HAP-1 (cell line): ENCODE data around the gene TMEFF2.
"Not testable (repeated sequence)": the region's sequence is repeated elsewhere in the genome, so short reads cannot be mapped to it uniquely, and the experiment has no call there.

Experiments
- DNase-seq, 2 experiments: peaks; one replicate each; pipeline ENCODE4 v3.0.0-alpha.2; 2016 to 2020; ENCODE audit warnings: low spot score in 2 of 2
- H3K27me3 ChIP-seq: fragments of 250-450 bp; sonication (Bioruptor Pico); 2 replicates; pipeline ENCODE4 v1.5.1; 2020; ENCODE audit warnings: low read depth, mild to moderate bottlenecking, moderate library complexity
- H3K36me3 ChIP-seq: fragments of 250-450 bp; sonication (Bioruptor Pico); replicated peaks from 2 replicates; pipeline ENCODE4 v1.5.1; 2020; ENCODE audit warnings: mild to moderate bottlenecking
- H3K4me1 ChIP-seq: fragments of 250-450 bp; sonication (Bioruptor Pico); 2 replicates; pipeline ENCODE4 v1.5.1; 2020; ENCODE audit warnings: mild to moderate bottlenecking
- H3K4me3 ChIP-seq: fragments of 250-450 bp; sonication (Bioruptor Pico); 2 replicates; pipeline ENCODE4 v1.5.1; 2020; ENCODE audit warnings: mild to moderate bottlenecking, moderate library complexity
- H3K9me3 ChIP-seq: fragments of 250-450 bp; sonication (Bioruptor Pico); 2 replicates; pipeline ENCODE4 v1.5.1; 2020; ENCODE audit warnings: mild to moderate bottlenecking, moderate library complexity
- in situ Hi-C: fragments of 300-500 bp; cut with MboI; formaldehyde crosslinking; loops from 3 replicates; pipeline ENCODE4 v1.14.3; 2020; ENCODE audit warnings: low sequenced_read_pairs, inconsistent platforms, mixed read lengths

Gene TMEFF2

DNA sequence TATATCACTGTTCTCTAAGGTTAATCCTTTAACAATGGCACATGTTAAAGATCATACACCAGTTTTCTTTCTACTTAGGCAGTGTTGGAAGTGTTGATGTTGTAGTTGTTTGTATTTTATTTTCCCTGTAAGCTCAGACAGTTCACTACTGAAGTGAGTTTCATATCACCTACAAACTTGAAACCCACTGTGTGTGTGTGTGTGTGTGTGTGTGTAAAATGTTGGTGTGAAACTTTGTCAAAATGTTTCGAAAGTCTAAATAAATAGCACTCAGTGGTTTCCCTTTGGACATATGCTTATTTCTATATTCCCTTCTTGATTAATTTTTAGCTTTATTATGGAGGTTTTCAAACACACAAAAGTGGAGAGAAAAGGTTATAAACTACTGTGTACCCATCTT is 268.1 kb downstream of the TMEFF2 start:
- no peak for DNase-seq
- in situ Hi-C loops, result no loop called here
- Histone ChIP-seq H3K9me3 (no peaks in the 10 kb centered on the region), H3K27me3 (no peaks in the 10 kb centered on the region), H3K36me3 (no peaks in the 10 kb centered on the region), H3K4me1 (no peaks in the 10 kb centered on the region; the same call in 1 of the 2 replicates), H3K4me3 (no peak overlapping the region)

DNA sequence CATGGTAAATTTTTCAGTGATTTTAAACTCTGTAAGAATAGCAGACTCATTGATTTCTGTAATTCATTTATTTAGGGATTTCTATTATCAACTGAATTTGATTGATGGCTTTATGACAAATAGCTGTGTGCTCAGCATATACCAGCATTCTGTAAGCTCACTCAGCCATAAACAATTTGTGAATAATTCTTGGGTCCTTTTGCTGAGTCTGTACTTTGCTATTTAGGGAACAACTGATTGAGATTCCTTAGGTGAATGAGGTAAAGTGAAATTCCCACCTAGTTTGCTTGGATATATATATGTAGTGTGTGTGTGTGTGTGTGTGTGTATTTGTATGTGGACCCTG is 271.1 kb downstream of the TMEFF2 start:
- H3K9me3 ChIP-seq, result no peaks in the 10 kb centered on the region
- DNase-seq, result no peak

DNA sequence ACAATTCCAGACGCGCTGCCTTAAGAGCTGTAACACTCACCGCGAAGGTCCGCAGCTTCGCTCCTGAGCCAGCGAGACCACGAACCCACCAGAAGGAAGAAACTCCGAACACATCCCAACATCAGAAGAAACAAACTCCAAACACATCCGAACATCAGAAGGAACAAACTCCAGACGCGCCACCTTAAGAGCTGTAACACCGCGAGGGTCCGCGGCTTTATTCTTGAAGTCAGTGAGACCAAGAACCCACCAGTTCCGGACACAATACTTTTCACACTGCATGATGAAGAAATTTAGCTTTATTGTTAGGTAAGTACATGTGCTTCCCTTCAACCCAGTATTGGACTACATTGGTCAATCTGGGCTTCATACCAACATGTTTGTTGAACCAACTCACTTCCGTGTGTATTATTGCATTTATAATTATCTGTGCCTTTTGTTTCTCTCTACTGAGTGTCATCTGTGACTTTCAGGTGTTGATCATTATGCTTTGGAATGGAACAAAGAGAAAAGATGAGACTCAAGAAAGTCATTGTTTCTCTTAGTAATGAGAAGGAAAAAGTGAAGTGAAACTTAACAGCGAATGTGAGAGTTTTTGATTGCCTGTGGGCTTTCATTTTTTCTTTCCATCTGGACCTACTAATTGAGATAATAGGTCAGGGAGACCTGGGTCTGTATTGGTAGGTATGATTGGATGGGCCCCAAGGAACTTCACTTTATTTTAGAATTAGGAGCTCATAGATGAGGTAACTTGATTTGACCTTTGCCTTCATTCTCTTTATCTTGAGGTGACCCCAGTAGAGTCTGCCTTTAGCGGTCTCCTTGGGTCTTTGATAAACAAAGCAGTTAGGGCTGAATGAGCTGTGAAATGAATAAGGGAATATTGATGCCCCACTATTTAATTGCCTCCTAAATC is 271.7 kb downstream of the TMEFF2 start:
- no peaks in the 10 kb centered on the region for H3K9me3 ChIP-seq
- no peak for DNase-seq
- H3K4me3 ChIP-seq, result no peak overlapping the region
- no peaks in the 10 kb centered on the region for H3K36me3 ChIP-seq
- in situ Hi-C loops, result no loop called here
- H3K27me3 ChIP-seq, result no peaks in the 10 kb centered on the region
- no peaks in the 10 kb centered on the region; the same call in 1 of the 2 replicates for H3K4me1 ChIP-seq

More for the DNA sequence above, 271.1 kb downstream of the TMEFF2 start:
- Histone ChIP-seq H3K4me3 (no peak overlapping the region), H3K27me3 (no peaks in the 10 kb centered on the region), H3K36me3 (no peaks in the 10 kb centered on the region), H3K4me1 (no peaks in the 10 kb centered on the region; the same call in 1 of the 2 replicates)
- in situ Hi-C loops, result no loop called here

DNA sequence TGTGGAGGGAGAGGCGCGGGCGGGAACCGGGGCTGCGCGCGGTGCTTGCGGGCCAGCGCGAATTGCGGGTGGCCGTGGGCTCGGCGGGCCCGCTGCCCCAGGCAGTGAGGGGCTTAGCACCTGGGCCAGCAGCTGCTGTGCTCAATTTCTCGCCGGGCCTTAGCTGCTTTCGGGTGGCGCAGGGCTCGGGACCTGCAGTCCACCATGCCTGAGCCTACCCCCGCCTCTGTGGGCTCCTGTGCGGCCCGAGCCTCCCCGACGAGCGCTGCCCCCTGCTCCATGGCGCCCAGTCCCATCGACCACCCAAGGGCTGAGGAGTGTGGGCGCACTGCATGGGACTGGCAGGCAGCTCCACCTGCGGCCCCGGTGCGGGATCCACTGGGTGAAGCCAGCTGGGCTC is 273.1 kb downstream of the TMEFF2 start:
- H3K4me3 ChIP-seq, H3K9me3 ChIP-seq, H3K27me3 ChIP-seq, H3K4me1 ChIP-seq, DNase-seq, in situ Hi-C loops, H3K36me3 ChIP-seq: not testable (repeated sequence)

DNA sequence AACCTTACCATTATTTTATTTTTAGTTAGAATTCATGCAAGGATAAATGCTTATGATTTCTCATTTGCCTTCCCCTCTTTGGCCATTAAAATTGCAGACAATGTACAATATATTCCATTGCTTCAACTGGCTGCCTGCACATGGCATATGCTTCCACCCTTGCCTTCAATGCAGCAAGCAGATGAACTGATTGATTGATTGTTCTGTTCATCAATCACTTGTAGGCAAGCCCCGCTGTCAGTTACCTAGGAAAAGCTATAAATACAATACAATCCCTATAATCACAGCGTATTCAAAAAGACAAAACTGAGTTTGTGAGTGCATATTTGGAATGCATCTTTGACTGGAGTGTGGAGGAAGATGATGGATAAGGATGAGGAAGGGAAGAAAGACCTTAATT is 274.2 kb downstream of the TMEFF2 start:
- no peaks in the 10 kb centered on the region for H3K9me3 ChIP-seq
- no peak for DNase-seq
- in situ Hi-C loops, result no loop called here
- no peak overlapping the region for H3K4me3 ChIP-seq
- no peaks in the 10 kb centered on the region for H3K4me1 ChIP-seq
- no peaks in the 10 kb centered on the region for H3K36me3 ChIP-seq
- no peaks in the 10 kb centered on the region for H3K27me3 ChIP-seq

DNA sequence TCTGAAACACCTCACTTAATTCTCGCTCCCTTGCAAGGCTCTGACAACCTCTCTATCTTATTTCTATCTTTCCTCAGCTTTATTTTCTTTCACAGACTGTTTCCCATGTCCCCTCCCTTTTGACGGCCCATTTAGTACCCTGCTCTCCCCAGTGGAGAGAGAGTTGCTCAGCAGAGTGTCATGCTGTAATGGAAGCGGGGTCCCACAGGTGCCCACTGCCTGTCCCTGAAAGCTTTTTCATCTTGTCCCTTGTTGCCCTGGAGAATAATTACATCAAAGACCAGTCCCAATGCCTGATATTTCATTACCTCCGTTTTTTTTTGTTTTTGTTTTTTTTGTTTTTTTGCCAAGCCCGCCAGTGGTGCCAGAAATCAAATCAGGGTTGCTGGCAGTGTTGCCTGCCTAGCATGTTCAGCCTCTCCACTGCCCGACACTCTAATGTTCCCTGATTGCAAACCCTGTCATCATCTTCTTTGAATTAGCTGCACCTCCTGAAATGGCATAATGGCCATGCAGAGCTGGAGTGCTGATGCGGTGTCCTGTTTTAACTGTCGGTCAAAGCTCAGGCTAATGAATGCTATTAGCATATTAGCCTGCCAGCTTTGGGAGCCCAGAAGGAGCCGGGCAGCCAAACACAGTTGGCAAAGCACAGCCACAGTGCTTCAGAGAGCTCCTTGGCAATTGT is 276.6 kb downstream of the TMEFF2 start:
- in situ Hi-C loops, result no loop called here
- Histone ChIP-seq H3K36me3 (no peaks in the 10 kb centered on the region), H3K4me3 (no peak overlapping the region), H3K27me3 (no peaks in the 10 kb centered on the region), H3K9me3 (no peaks in the 10 kb centered on the region), H3K4me1 (no peaks in the 10 kb centered on the region)
- no peak for DNase-seq

DNA sequence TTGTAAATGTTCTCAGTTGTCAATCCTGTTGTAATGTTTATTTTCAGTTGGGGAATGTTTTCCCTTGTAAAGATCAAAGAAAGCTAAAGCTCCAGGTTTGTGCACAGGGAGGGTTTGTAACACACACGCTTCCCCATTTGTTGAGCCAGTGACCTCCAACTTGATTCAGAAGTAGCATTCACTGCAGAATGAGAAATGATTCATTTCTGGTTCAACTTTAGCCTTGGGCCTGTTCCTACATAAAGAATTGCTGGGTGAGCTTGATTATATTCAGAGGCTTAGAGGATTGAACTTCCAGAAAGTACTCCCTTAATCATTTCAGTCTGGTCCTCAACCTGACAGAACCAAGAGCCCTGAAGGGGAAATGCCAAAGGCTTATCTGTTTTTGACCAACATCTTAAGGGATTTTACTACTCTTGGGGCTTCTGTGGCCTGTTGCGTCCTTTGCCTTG is 277.3 kb downstream of the TMEFF2 start:
- in situ Hi-C loops, result no loop called here
- Histone ChIP-seq H3K9me3 (no peaks in the 10 kb centered on the region), H3K36me3 (no peaks in the 10 kb centered on the region), H3K4me3 (no peak overlapping the region), H3K4me1 (no peaks in the 10 kb centered on the region), H3K27me3 (no peaks in the 10 kb centered on the region)
- no peak for DNase-seq

DNA sequence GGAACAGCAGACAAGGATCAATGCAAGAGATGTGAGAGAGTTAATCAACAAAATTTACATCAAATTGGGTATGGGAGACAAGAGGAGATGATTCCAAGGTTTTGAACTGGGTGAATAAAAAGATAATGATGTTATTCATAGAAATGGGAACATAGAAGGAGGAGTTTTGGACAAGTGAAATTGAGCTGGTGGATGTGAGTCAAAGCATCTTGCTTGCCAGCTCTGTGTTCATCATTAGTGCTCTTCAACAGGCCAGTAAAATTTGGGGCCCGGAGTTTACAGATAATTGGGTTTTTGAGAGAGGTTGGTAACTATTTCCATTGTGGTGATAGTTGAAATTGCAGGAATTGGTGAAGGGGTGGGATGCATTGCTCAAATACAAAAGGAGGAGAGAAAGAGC is 277.9 kb downstream of the TMEFF2 start:
- no peaks in the 10 kb centered on the region for H3K27me3 ChIP-seq
- H3K9me3 ChIP-seq, result no peaks in the 10 kb centered on the region
- no peak for DNase-seq
- H3K36me3 ChIP-seq, result no peaks in the 10 kb centered on the region
- no peak overlapping the region for H3K4me3 ChIP-seq
- in situ Hi-C loops, result no loop called here
- no peaks in the 10 kb centered on the region for H3K4me1 ChIP-seq

DNA sequence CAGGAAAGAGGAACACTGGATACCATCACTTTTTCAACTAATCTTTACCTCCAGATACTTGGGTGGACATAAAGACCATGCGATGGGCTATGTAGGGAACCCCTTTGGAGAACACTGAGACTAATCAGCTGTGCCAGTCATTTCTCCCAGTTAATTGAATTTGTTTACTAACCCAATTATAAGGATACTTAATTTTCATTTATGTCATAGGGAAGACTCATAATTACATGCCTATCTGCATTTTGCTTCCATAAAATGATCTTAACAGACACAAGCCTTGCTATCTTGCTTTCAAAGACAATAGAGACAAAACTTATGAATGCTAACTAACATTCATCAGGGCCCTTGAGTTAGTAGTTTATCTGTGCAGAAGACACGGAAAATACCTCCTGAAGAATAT is 279.0 kb downstream of the TMEFF2 start:
- Histone ChIP-seq H3K4me1 (no peaks in the 10 kb centered on the region), H3K4me3 (no peak overlapping the region), H3K9me3 (no peaks in the 10 kb centered on the region), H3K27me3 (no peaks in the 10 kb centered on the region), H3K36me3 (no peaks in the 10 kb centered on the region)
- no peak for DNase-seq
- in situ Hi-C loops, result no loop called here

DNA sequence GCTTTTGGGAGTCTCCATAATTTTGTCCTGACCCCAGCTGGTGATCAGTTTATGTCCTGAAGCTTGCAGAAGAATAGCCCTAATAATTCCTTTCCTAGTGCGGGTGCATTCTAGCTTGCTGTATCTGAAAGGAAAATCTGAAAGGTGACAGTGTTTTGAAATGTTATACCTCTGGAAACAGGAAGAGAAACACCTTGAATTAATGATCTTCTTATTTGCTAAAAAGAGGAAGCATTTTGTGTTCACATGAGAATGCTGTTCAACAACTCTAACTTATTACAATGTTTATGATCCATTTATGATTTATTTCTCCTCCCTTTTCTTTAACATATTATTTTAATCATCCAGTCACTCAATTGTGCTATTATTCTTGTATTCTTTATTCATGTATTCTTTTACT is 280.9 kb downstream of the TMEFF2 start:
- in situ Hi-C loops, result no loop called here

DNA sequence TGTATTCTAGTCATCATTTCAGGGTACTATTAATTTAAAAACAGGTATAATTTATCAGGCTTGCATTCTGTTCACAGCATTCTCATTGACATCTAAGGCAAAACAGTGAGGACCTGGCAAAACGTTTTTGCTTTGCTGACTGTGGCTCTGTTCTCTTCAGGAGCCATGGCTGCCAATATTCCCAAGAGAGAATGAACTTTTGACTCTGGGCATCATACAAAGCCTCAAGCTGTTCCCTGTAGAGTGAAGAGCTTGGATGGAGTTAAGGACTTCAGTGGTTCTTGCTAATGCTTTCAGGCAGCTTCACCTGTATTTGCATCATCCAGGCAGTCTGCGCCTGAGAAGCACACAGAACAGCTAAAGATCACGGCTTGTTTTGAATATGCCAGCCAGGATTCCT is 282.0 kb downstream of the TMEFF2 start:
- Histone ChIP-seq H3K4me3 (no peak overlapping the region), H3K36me3 (no peaks in the 10 kb centered on the region), H3K9me3 (no peaks in the 10 kb centered on the region), H3K27me3 (no peaks in the 10 kb centered on the region), H3K4me1 (no peaks in the 10 kb centered on the region)
- in situ Hi-C loops, result no loop called here
- no peak for DNase-seq

More for the DNA sequence above, 280.9 kb downstream of the TMEFF2 start:
- no peak for DNase-seq
- Histone ChIP-seq H3K4me1 (no peaks in the 10 kb centered on the region), H3K27me3 (no peaks in the 10 kb centered on the region), H3K36me3 (no peaks in the 10 kb centered on the region), H3K4me3 (no peak overlapping the region), H3K9me3 (no peaks in the 10 kb centered on the region)

DNA sequence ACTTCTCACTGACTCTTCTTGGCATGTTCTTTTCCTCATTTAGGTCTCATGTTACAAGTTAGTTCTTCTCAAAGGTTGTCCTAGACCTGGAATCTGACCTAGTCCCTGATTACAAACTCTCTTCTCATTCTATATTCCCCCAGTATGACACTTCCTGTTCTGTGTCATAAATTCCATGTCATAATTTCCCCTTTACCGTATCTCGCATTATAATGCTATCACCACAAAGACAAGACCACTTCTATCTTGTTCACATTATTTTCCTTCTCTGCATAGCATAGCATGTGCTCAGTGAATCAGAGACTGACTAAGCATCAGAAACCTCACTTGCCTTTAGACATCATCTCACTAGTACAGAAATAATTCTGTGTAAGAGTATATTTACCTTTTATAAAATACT is 284.2 kb downstream of the TMEFF2 start:
- H3K9me3 ChIP-seq, result no peaks in the 10 kb centered on the region
- no peak overlapping the region for H3K4me3 ChIP-seq
- no peak for DNase-seq
- in situ Hi-C loops, result no loop called here
- no peaks in the 10 kb centered on the region for H3K27me3 ChIP-seq
- H3K36me3 ChIP-seq, result no peaks in the 10 kb centered on the region
- H3K4me1 ChIP-seq, result no peaks in the 10 kb centered on the region

DNA sequence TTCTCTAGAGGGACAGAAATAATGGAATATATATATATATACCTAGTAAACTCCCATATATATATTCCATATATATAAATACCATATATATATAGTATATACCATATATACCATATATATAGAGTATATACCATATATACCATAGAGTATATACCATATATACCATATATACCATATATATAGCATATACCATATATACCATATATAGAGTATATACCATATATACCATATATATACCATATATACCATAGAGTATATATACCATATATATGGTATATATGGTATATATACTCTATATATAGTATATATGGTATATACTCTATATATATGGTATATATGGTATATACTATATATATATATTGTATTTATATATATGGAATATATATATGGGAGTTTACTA is 285.9 kb downstream of the TMEFF2 start:
- DNase-seq, result no peak
- no peaks in the 10 kb centered on the region for H3K27me3 ChIP-seq
- H3K9me3 ChIP-seq, result no peaks in the 10 kb centered on the region
- no peaks in the 10 kb centered on the region for H3K36me3 ChIP-seq
- no peak overlapping the region for H3K4me3 ChIP-seq
- no peaks in the 10 kb centered on the region for H3K4me1 ChIP-seq
- in situ Hi-C loops, result no loop called here

DNA sequence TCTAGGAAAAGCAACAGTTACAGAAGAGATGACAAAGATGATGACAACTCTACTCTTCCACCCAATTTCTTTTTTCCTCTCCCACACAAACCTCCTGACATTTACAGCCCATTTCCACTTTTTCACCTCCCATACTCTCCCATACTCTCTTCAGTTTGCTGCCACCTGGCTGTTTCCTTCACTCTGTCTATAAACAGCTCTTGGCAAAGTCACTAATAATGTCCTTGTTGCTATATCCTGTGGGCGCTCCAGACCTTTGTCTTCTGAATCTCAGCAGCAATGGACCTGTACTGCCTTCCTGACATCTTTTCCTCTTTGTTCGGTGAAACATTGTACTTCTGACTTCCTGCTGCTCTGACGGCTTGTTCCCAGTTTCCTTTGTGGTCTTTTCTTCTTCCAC is 287.2 kb downstream of the TMEFF2 start:
- H3K4me1 ChIP-seq, result no peaks in the 10 kb centered on the region
- H3K27me3 ChIP-seq, result no peaks in the 10 kb centered on the region
- in situ Hi-C loops, result no loop called here
- DNase-seq, result no peak
- H3K36me3 ChIP-seq, result no peaks in the 10 kb centered on the region
- H3K9me3 ChIP-seq, result no peaks in the 10 kb centered on the region
- no peak overlapping the region for H3K4me3 ChIP-seq
